HTERT RPE-1 (cell line): ENCODE measurements around the gene CSDE1.
"Not testable (repeated sequence)": the region's sequence is repeated elsewhere in the genome, so short reads cannot be mapped to it uniquely, and the experiment has no call there.

Source experiments
- in situ Hi-C: fragments of 300-500 bp; cut with MboI; formaldehyde crosslinking; loops from 4 replicates; pipeline ENCODE4 v1.14.3; 2020; ENCODE audit warnings: low sequenced_read_pairs

The CSDE1 gene

DNA sequence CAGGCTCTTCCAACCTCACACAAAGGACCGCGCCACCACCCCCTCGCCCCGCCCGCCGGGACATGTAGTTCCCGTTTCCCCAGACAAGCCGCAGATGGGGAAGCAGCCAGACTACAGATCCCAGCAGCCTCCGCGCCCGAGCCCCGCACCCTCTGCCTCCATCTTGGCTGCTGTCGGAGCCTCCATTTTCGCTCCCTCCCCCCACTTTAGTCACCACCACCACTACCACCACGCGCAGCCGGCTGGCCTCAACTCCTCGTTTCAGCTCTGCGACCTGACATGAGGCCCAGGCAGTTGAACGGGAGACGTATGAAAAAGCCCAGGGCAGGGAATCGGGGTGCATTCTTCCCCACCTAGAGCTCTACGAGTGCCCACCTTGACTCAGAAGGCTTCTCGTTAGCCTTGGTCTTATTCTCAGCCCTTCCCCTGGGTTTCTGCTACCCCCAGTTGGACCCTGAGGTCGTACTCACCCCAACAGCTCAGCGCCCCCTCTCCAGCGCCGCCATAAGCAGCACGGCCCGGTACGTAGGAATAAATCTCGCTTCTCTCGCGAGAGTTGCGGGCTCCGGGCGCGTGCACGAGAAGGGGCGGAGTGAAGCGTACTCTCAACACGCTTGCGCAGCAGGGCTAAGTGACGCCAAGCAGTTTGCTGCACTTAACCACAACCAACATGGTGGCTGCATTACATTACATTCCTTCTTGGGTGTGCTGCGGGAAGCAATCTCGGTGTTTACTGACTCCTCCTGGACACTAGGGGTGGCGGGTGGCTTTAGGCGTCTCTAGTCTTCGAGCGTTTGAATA lies at the start of gene CSDE1:
TSS of gene CSDE1 (minus strand) at position 530 of the 801 bp plus-strand sequence. CDS start 18,094 bp downstream, outside the sequence.
- in situ Hi-C loops = no loop called here

DNA sequence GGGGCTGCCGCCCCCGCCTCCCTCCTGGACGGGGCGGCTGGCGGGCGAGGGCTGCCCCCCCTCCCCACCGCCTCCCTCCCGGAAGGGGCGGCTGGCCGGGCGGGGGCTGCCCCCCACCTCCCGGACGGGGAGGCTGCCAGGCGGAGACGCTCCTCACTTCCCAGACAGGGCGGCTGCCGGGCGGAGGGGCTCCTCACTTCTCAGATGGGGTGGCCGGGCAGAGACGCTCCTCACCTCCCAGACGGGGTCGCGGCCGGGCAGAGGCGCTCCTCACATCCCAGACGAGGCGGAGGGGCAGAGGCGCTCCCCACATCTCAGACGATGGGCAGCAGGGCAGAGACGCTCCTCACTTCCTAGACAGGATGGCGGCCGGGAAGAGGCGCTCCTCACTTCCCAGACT lies 46.7 kb upstream of the CSDE1 start:
- in situ Hi-C loops = not testable (repeated sequence)

DNA sequence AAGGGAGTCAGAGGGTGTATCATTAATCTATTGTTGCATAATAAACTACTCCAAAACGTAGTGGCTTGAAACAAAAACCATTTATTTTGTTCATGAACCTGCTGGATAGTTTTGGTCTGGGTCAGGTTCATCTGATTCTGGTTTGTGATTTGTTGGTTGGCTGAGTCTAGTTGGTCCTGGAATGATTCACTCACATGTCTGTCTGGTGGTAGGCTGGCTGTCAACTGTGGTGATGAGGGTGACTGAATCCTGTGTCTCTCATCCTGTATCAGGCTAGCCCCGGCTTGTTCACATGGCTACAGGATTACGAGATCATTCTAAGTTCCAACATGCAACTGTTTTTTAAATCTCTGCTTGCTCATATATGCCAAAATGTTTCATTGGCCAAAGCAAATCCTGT lies 45.2 kb upstream of the CSDE1 start:
- in situ Hi-C loops = no loop called here

DNA sequence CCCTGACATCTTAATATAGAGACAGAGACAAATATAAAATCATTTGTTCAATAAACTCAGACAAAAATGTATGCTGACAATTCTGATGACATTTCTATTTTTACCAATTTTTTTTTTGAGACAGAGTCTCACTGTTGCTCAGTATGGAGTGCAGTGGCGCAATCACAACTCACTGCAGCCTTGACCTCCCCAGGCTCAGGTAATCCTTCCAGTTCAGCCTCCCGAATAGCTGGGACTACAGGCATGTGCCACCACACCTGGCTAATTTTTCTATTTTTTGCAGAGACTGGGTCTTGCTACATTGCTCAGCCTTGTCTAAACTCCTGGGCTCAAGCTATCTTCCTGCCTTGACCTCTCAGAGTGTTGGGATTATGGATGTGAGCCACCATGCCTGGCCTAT lies 36.3 kb upstream of the CSDE1 start:
- in situ Hi-C loops = no loop called here

DNA sequence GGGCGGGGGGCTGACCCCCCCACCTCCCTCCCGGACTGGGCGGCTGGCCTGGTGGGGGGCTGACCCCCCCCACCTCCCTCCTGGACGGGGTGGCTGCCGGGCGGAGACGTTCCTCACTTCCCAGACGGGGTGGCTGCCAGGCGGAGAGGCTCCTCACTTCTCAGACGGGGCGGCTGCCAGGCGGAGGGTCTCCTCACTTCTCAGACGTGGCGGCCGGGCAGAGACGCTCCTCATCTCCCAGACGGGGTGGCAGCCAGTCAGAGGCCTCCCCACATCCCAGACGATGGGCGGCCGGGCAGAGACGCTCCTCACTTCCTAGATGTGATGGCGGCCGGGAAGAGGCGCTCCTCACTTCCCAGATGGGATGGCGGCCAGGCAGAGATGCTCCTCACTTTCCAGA lies 32.8 kb upstream of the CSDE1 start:
- in situ Hi-C loops = not testable (repeated sequence)

DNA sequence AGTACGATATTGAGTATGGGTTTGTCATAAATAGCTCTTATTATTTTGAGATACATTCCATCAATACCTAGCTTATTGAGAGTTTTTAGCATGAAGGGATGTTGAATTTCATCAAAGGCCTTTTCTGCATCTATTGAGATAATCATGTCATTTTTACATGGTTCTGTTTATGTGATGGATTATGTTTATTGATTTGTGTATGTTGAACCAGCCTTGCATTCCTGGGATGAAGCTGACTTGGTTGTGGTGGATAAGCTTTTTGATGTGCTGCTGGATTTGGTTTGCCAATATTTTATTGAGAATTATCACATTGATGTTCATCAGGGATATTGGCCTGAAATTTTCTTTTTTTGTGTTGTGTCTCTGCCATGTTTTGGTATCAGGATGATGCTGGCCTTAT lies 28.7 kb upstream of the CSDE1 start:
- in situ Hi-C loops = not testable (repeated sequence)

DNA sequence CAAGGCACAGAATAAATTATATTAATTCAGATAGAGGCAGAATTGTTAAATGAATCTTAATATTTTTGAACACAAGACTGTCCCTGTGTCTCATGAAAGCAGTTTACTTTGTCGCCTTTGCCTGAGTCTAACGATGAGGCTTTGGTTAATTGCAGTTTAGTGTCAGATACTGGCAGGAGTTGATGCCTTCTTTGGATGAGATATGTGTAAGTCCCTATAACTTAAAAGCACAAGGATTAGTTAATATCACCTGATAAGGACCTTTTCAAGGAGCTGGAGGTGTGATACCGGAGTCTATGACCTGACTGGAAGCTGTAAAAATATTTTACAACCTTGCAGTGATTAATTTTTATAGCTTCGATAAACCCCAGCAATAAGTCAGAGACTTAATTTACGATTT lies 24.7 kb upstream of the CSDE1 start:
- in situ Hi-C loops = no loop called here

DNA sequence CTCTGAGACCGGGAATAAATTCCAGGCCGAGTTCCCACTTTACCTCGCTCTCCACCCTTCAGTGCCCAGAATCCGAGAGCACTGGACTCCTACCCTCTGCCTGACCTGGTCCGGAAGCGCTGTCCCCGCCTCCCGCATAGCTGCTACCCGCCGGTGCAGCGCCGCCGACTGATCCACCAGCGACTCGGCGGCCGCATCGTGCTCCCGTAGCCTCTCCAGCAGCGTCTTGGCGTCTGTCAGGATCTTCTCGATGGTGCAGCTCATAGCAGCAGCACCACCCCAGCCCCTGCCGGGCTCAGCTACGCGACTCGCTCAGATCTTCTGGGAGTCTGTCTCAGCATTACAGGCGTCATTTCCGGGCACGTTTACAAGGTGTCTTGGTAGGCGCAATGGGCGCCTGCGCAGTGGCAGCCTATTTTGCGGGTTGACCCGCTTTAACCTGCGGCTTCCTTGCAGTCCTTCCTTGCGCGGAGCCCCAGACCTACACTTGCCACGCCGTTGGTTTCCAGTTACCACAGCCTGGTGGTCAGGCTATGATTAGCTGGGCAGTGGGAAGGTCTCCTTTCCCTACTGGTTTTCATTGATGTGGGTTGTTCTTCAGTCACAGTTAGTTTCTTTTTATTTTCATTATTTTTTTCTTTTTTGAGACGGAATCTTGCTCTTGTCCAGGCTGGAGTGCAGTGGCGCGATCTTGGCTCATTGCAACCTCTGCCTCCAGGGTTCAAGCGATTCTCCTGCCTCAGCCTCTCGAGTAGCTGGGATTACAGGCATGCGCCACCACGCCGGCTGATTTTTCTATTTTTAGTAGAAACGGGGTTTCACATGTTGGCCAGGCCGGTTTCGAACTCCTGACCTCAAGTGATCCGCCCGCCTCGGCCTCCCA lies 22.8 kb upstream of the CSDE1 start, which contains the start of gene SIKE1:
TSS of gene SIKE1 (minus strand) at position 342 of the 883 bp plus-strand sequence. CDS start at position 264, 78 bp downstream.
- in situ Hi-C loops = no loop called here

DNA sequence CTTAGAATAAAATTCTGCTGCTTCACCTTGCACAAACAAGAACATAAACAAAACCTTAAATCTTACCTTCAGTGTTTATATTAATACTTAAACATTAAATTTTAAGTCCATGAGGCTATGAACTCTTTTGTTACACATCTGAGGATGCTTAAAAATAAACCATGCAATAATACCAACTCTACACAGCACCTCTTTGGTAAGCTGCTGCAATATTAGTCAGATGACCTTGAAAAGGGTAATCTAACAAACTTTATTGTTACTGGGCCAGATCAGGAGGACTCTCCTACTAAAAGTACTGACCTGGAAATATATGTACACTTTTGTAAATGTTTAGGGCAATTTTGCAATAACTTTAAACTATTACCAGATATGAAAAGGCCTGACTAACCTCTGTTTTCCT lies 21.9 kb upstream of the CSDE1 start:
- in situ Hi-C loops = no loop called here

DNA sequence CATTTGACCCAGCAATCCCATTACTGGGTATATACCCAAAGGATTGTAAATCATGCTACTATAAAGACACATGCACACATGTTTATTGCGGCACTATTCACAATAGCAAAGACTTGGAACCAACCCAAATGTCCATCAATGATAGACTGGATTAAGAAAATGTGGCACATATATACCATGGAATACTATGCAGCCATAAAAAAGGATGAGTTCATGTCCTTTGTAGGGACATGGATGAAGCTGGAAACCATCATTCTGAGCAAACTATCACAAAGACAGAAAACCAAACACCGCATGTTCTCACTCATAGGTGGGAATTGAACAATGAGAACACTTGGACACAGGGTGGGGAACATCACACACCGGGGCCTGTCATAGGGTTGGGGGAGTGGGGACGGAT lies 18.9 kb upstream of the CSDE1 start:
- in situ Hi-C loops = not testable (repeated sequence)

DNA sequence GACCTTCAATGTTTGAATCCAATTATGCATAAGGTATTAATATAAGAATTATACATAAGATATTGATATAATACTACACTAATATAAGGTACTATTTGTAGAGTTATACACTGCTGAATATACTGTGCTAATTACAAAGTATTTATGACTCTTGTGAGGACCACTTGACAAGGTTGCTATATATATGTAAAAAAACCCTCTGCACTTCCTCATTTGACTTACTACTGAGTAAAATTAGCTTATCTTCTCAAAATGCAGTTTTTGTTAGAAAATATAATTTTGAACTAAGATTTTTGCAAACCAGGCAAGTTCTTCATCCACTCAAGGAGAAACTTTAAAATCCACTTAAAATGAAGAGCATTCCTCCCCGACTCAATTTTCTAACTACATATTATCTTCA lies 14.2 kb upstream of the CSDE1 start:
- in situ Hi-C loops = no loop called here

DNA sequence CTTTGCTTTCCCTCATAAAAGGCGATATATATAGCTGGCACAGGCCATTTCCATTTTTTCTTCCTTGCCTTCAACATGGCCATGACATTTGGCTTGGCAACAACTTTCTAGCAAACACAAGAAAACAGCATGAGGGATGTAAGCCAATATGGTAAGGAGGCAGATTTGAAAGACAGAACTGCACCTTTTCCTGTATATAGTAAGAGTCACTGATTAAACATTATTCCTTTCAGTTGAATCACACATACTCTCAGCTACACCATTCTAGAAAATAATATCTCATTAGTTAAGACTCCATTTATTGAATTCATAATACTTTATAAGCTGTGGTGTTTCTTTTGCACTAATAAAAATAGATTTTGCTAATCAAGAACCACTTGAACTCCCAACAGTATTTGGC lies 13.2 kb upstream of the CSDE1 start:
- in situ Hi-C loops = no loop called here

DNA sequence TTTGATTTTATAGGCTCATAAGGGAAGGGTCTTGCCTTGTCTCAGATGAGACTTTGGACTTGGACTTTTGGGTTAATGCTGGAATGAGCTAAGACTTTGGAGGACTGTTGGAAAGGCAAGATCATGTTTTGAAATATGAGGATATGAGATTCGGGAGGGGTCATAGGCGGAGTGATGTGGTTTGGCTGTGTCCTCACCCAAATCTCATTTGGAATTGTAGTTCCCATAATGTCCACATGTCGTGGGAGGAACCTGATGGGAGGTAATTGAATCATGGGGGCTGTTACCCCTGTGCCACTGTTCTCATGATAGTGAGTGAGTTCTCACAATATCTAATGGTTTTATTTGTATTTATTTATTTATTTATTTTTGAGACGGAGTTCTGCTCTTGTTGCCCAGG lies 6.9 kb upstream of the CSDE1 start:
- in situ Hi-C loops = no loop called here

DNA sequence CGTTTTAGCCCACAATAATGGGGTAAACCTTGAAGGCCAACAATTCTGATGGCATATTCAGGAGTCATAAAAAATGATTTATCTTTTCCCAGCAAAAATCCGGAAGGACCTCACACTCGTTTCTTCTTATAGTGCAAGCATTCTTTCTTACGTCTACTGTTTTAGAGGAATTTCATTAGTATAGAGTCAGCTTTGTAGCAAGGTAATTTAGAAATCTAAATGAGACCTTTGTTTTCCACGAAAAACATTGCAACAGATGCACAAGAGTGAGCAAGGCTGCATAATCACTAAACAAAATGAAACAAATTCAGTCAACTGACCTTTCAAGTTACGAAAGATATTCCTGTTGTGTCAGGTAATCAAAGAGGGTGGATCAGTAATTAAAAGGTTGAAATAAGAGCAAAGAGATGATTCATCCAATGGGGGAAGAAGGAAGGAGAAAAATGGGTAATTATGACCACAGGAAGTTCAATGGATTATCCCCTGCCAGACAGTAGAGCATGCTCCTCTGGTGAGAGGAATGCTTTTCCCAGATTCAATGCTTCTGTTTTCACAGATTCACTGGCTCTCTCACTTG lies 560 bp upstream of the CSDE1 start:
- in situ Hi-C loops = no loop called here

DNA sequence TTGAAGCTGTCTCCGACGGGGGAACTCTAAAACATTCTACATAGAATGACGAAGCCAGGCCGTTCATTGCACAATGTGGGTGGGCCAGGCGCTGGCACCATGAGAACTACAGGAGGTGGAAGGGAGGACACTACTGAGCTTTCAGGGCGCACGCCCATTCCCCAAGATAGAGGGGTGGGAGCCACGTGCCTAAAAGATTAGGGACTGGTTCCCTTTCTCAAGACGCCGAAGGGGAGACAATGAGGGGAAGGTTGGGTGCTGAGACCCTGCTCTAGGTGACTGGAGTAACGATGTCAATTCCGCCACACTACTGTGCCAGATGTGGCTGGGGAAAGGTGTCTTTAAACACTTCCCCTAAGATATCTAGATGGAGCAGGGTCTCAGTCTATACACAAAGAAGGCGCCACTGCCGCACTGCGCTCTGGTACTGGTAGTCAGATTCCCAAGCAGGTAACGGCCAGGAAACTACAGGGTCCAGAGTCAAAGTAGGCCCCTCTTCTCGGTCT lies 782 bp downstream of the CSDE1 start:
- in situ Hi-C loops = no loop called here

DNA sequence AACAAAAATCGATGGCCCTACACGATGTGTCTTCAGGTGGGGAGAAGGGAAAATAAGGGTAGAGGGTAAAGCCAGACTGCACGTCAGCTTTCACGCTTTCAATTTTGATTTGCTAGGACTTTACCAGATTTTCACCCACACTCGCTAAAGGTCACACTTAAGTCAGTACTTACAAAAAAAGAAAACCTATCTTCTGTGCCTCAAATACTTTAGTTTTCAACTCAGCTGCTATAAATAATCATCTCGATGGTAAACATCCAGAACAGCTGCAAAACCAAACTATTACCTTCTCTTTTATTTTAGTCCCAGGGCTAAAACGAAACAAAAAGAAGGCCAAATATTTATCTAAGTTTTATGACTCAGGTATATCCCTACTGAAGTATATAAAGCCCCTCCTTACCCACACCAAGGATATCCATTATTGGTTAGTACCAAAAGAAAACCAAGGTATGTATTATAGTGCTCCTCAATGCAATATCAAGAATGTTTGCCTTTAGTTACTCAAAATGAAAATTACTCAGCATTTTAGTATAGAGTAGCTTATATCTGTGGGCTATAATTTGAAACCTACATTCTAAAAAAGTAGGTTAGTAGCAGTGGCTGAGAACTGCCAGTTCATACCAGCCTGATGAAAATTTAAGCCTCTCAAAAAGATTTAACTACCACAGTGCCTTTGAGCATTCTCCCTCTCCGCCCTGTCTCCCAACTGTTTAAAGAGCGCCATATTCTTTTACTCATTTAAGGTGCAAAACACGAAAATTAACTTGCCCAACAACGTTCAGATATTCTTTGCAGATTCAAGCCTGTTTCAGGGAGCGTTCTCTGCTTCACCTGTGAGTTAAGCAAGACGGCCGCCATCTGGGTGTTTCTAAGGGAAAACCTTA lies 1.5 kb downstream of the CSDE1 start:
- in situ Hi-C loops = no loop called here

DNA sequence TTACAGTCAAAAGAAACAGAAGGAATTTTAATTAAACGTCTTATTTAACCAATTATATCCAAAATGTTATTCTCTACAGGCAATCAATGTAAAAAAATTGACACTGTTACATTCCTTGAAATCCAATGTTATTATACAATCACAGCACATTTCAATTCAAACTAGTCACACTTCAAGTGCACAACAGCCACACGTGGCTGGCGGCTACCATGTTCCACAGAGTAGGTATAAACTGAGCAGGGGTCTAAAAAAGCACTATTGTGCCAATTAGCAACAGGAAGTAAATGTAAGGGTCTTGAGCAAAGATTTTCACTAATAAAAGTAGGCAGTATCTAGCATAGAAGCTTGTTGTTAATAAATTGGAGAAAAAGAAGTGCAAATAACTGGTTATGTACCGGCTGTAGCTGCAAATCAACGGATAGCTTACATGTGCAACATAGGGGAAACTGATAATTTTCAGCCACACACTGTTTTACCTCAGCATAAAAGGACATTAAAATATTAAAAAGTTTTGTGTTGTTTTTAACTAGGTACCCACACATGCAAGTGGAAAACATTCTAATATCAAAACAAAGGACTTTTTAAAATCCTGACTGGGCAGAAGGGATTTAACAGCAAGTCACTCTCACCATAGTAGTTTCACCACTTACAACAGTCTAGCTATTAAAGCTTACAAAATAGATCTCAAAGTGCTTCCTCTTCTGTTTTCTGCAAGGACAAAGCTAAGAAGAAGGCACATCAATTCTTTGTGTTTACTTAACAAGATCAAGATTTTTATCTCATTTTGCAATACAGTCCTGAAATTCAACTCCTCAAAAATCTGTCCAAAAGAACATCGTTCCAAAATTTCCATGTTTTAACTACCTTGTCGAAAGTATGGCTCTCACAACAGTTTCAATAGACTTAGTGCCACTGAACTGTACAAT lies 2.5 kb downstream of the CSDE1 start:
- in situ Hi-C loops = no loop called here

DNA sequence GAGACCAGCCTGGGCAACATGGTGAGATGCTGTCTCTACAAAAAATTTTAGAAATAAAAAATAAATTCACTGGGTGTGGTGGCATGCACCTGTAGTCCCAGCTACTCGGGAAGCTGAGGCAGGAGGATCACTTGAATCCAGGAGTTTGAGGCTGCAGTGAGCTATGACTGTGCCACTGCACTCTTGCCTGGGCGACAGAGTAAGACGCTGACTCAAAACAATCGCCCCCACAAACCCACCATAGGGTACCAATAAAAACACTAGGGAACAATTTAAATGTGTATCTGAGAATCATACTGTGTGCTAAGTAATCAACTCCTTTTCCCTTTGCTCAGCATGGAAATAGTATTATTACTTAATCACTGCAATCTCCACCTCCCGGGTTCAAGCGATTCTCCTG lies 4.1 kb downstream of the CSDE1 start:
- in situ Hi-C loops = not testable (repeated sequence)

DNA sequence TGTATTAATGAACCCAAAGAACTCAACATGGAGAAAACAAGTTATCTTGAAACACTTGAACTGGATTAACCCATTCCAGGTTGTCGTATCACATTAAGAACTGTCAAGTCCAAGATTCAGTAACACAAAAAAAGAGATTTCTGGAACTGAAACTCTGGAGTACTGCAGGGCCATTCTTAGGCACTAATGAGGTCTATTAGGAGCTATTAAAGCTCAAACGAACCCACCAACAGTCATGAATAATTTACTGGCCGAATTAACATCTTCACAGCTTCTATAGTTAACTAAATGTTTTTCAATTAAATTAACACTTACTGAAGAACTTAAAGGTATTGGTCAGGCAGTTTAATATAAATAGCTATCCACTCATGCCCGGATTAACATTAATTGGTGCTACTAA lies 4.6 kb downstream of the CSDE1 start:
- in situ Hi-C loops = no loop called here
